HepG2 (cell line): ENCODE results near the gene AGAP3. TPM values are rescaled to one million over a fixed set of nuclear protein-coding genes. Genes with fewer than 3 reads are reported as not detected.

Source experiments
- CREB1 ChIP-seq, 2 experiments: fragments of 450-650 bp in 1 of 2; IDR thresholded peaks; 2 replicates each; pipeline ENCODE4 v1.6.1; 2016 to 2017; ENCODE audit warnings: control low read depth in 1 of 2, mild to moderate bottlenecking in 1 of 2, missing compliant biosample characterization in 1 of 2, missing genetic modification characterization in 1 of 2
- DRAP1 ChIP-seq: IDR thresholded peaks from 2 replicates; pipeline ENCODE4 v1.6.1; 2016; ENCODE audit warnings: missing genetic modification reagents, missing compliant biosample characterization
- E2F5 ChIP-seq: sonication (generic); formaldehyde crosslinking; conservative IDR thresholded peaks from 2 replicates; pipeline ENCODE4 v1.4.0; 2020; ENCODE audit warnings: missing genetic modification reagents
- NFAT5 ChIP-seq: sonication (generic); formaldehyde crosslinking; IDR thresholded peaks from 2 replicates; pipeline ENCODE4 v1.4.0; 2020; ENCODE audit warnings: missing genetic modification reagents
- NFYB ChIP-seq: sonication (generic); formaldehyde crosslinking; IDR thresholded peaks from 2 replicates; pipeline ENCODE4 v1.4.0; 2020; ENCODE audit warnings: missing genetic modification reagents
- NRL ChIP-seq: sonication (generic); formaldehyde crosslinking; IDR thresholded peaks from 2 replicates; pipeline ENCODE4 v1.5.0; 2020; ENCODE audit warnings: missing genetic modification reagents, mild to moderate bottlenecking, moderate library complexity, borderline replicate concordance
- PLSCR1 ChIP-seq: sonication (generic); formaldehyde crosslinking; IDR thresholded peaks from 2 replicates; pipeline ENCODE4 v1.5.0; 2020; ENCODE audit warnings: missing genetic modification reagents, mild to moderate bottlenecking, borderline replicate concordance
- POGZ ChIP-seq: sonication (generic); formaldehyde crosslinking; IDR thresholded peaks from 2 replicates; pipeline ENCODE4 v1.4.0; 2020; ENCODE audit warnings: mild to moderate bottlenecking, missing genetic modification reagents
- PTBP1 ChIP-seq: fragments of 200-400 bp; formaldehyde crosslinking; IDR thresholded peaks from 2 replicates; pipeline ENCODE4 v1.6.1; 2018; ENCODE audit warnings: low read length, low read depth; ENCODE audit not compliant: poor library complexity, severe bottlenecking
- XRCC5 ChIP-seq: fragments of 200-400 bp; formaldehyde crosslinking; optimal IDR thresholded peaks from 2 replicates; pipeline ENCODE3; 2017; ENCODE audit warnings: mild to moderate bottlenecking, low read length
- ZFP41 ChIP-seq: sonication (generic); formaldehyde crosslinking; IDR thresholded peaks from 2 replicates; pipeline ENCODE4 v1.4.0; 2020; ENCODE audit warnings: mild to moderate bottlenecking, missing genetic modification reagents, borderline replicate concordance
- ZFP90 ChIP-seq: sonication (generic); formaldehyde crosslinking; IDR thresholded peaks from 2 replicates; pipeline ENCODE4 v1.8.0; 2022; ENCODE audit warnings: missing genetic modification reagents, mild to moderate bottlenecking, inconsistent platforms, borderline replicate concordance
- ZNF230 ChIP-seq: sonication (generic); formaldehyde crosslinking; IDR thresholded peaks from 2 replicates; pipeline ENCODE4 v1.4.0; 2020; ENCODE audit warnings: mild to moderate bottlenecking, missing genetic modification reagents
- ZNF275 ChIP-seq: sonication (generic); formaldehyde crosslinking; IDR thresholded peaks from 2 replicates; pipeline ENCODE4 v1.8.0; 2022; ENCODE audit warnings: missing genetic modification reagents, mild to moderate bottlenecking, inconsistent platforms, borderline replicate concordance
- ZNF33B ChIP-seq: sonication (generic); formaldehyde crosslinking; IDR thresholded peaks from 2 replicates; pipeline ENCODE4 v1.5.1; 2020; ENCODE audit warnings: mild to moderate bottlenecking, missing genetic modification reagents
- ZNF749 ChIP-seq: sonication (generic); formaldehyde crosslinking; IDR thresholded peaks from 2 replicates; pipeline ENCODE4 v1.8.0; 2022; ENCODE audit warnings: mild to moderate bottlenecking, missing genetic modification reagents, moderate library complexity, borderline replicate concordance
- ZZZ3 ChIP-seq: sonication (generic); formaldehyde crosslinking; IDR thresholded peaks from 2 replicates; pipeline ENCODE4 v1.4.0; 2020; ENCODE audit warnings: missing genetic modification reagents, mild to moderate bottlenecking, borderline replicate concordance
- polyA plus RNA-seq, 8 experiments: library from polyadenylated mRNA; depleted of rRNA in 3 of 8; stranded (reverse) in 7 of 8; unstranded in 1 of 8; fragments of >200 nt; fragmentation: Illumina TruSeq in 4 of 8; extraction: Trizol in 4 of 8; gene quantifications; 2 replicates each; pipeline versions ENCODE4 v1.2.1 to v1.2.3, GENCODE V29; 2011 to 2016; ENCODE audit warnings: low read depth in 4 of 8, missing spikeins in 1 of 8, mixed read lengths in 1 of 8; ENCODE audit not compliant: insufficient read depth in 1 of 8
- total RNA-seq, 5 experiments: library from RNA; depleted of rRNA; stranded (reverse); fragments of >200 nt; fragmentation: Illumina TruSeq; extraction: Trizol; gene quantifications; 2 replicates each; pipeline ENCODE4 v1.2.3, GENCODE V29; 2016; ENCODE audit warnings: low read depth in 1 of 5

AGAP3 gene
- total and polyA plus RNA-seq, 2 of the 13 experiments (the other 11 are each of a cell fraction or from before 2014, with no cell fraction given): 31.3 to 61.4 TPM

GRCh38 chr7:151087245-151088018, 1.2 kb downstream of the AGAP3 start (continued):
- TF ChIP-seq XRCC5 (no peak), ZNF275 (CRISPR knock-in tag) (no peak), NRL (CRISPR knock-in tag) (no peak), CREB1 (IDR thresholded peaks at IDR 0.05) (no peak), CREB1 (CRISPR knock-in tag; IDR thresholded peaks at IDR 0.05) (no peak), DRAP1 (0 out of 2 replicates have a peak, but pooled peaks have one; percentile 28), ZNF749 (no peak), POGZ (CRISPR knock-in tag) (no peak), ZZZ3 (no peak), E2F5 (CRISPR knock-in tag) (0 out of 2 replicates have a peak, but pooled peaks have one; percentile 4), ZNF230 (no peak), NFAT5 (no peak), ZFP41 (no peak), ZFP90 (no peak; the same call in 1 of the 2 replicates), ZNF33B (CRISPR knock-in tag) (no peak; the same call in 1 of the 2 replicates), NFYB (no peak), PLSCR1 (no peak), PTBP1 (no peak)
